Trophoblast cell (in vitro differentiated cells and primary cell): ENCODE data around the gene ARFGEF3.

Source experiments
- DNase-seq, 2 donors: peaks; one replicate each; pipeline ENCODE4 v3.0.0-alpha.2; 2016
- H2AFZ ChIP-seq: 2 replicates; pipeline ENCODE4 v1.6.1; 2013; ENCODE audit warnings: low read length, moderate library complexity, mild to moderate bottlenecking; ENCODE audit not compliant: insufficient read depth, poor library complexity
- H2AK5ac ChIP-seq: 2 replicates; pipeline ENCODE4 v1.6.1; 2013; ENCODE audit warnings: mild to moderate bottlenecking, low read length
- H2BK120ac ChIP-seq: 2 replicates; pipeline ENCODE4 v1.6.1; 2013; ENCODE audit warnings: low read length, mild to moderate bottlenecking, moderate library complexity; ENCODE audit not compliant: insufficient read depth, poor library complexity
- H2BK12ac ChIP-seq: 2 replicates; pipeline ENCODE4 v1.6.1; 2013; ENCODE audit warnings: mild to moderate bottlenecking, low read length, moderate library complexity
- H2BK5ac ChIP-seq: 2 replicates; pipeline ENCODE4 v1.6.1; 2013; ENCODE audit warnings: low read length, low read depth, moderate library complexity, mild to moderate bottlenecking; ENCODE audit not compliant: poor library complexity
- H3K14ac ChIP-seq: 2 replicates; pipeline ENCODE4 v1.6.1; 2013; ENCODE audit warnings: mild to moderate bottlenecking, low read length
- H3K18ac ChIP-seq: 2 replicates; pipeline ENCODE4 v1.6.1; 2013; ENCODE audit warnings: mild to moderate bottlenecking, low read length
- H3K23ac ChIP-seq: 2 replicates; pipeline ENCODE4 v1.6.1; 2013; ENCODE audit warnings: low read length
- H3K27ac ChIP-seq: 2 replicates; pipeline ENCODE4 v1.5.1; 2013; ENCODE audit warnings: low read depth, mild to moderate bottlenecking, inconsistent platforms, low read length, moderate library complexity
- H3K27me3 ChIP-seq: 2 replicates; pipeline ENCODE4 v1.6.1; 2013; ENCODE audit warnings: inconsistent platforms, mild to moderate bottlenecking, low read length, moderate library complexity; ENCODE audit not compliant: insufficient read depth
- H3K36me3 ChIP-seq, 2 experiments: 1 replicate in 1 of 2; 2 replicates in 1 of 2; pipeline ENCODE4 v1.6.1; 2013; ENCODE audit warnings: low read length in 2 of 2, mild to moderate bottlenecking in 2 of 2, moderate library complexity in 1 of 2; ENCODE audit not compliant: insufficient read depth in 2 of 2, control insufficient read depth in 1 of 2
- H3K4ac ChIP-seq: 2 replicates; pipeline ENCODE4 v1.6.1; 2013; ENCODE audit warnings: low read depth, mild to moderate bottlenecking, low read length, moderate library complexity
- H3K4me1 ChIP-seq, 2 experiments: 1 replicate in 1 of 2; 2 replicates in 1 of 2; pipeline ENCODE4 v1.6.1; 2013; ENCODE audit warnings: low read length in 2 of 2, mild to moderate bottlenecking in 2 of 2, moderate library complexity in 1 of 2; ENCODE audit not compliant: insufficient read depth in 2 of 2, control insufficient read depth in 1 of 2
- H3K4me2 ChIP-seq: 2 replicates; pipeline ENCODE4 v1.6.1; 2013; ENCODE audit warnings: inconsistent platforms, mild to moderate bottlenecking, low read length, moderate library complexity
- H3K4me3 ChIP-seq: 2 replicates; pipeline ENCODE4 v1.5.1; 2013; ENCODE audit warnings: mild to moderate bottlenecking, low read depth, low read length, inconsistent platforms
- H3K79me1 ChIP-seq: one replicate; pipeline ENCODE4 v1.6.1; 2013; ENCODE audit warnings: low read length
- H3K79me2 ChIP-seq: 2 replicates; pipeline ENCODE4 v1.6.1; 2013; ENCODE audit warnings: low read length, mild to moderate bottlenecking; ENCODE audit not compliant: control insufficient read depth, insufficient read depth, poor library complexity
- H3K9ac ChIP-seq: 2 replicates; pipeline ENCODE4 v1.6.1; 2013; ENCODE audit warnings: mild to moderate bottlenecking, low read length
- H3K9me3 ChIP-seq: 2 replicates; pipeline ENCODE4 v1.6.1; 2013; ENCODE audit warnings: low read depth, mild to moderate bottlenecking, control low read depth, inconsistent platforms, low read length; ENCODE audit not compliant: insufficient read depth
- H4K12ac ChIP-seq: 2 replicates; pipeline ENCODE4 v1.6.1; 2013; ENCODE audit warnings: low read depth, mild to moderate bottlenecking, low read length, moderate library complexity
- H4K8ac ChIP-seq: 2 replicates; pipeline ENCODE4 v1.6.1; 2013; ENCODE audit warnings: low read depth, mild to moderate bottlenecking, low read length, moderate library complexity
- H4K91ac ChIP-seq: one replicate; pipeline ENCODE4 v1.6.1; 2013; ENCODE audit warnings: low read depth, mild to moderate bottlenecking, low read length, moderate library complexity
- WGBS: extraction: QIAGEN DNeasy Blood & Tissue Kit; methylation state at CpG from one replicate; pipeline ENCODE4 v1.1.7; 2013; ENCODE audit warnings: missing lambda C conversion rate; ENCODE audit not compliant: insufficient read length, insufficient coverage; ENCODE audit errors: extremely low coverage; 5-methylcytosine and 5-hydroxymethylcytosine counted together

Gene ARFGEF3

DNA sequence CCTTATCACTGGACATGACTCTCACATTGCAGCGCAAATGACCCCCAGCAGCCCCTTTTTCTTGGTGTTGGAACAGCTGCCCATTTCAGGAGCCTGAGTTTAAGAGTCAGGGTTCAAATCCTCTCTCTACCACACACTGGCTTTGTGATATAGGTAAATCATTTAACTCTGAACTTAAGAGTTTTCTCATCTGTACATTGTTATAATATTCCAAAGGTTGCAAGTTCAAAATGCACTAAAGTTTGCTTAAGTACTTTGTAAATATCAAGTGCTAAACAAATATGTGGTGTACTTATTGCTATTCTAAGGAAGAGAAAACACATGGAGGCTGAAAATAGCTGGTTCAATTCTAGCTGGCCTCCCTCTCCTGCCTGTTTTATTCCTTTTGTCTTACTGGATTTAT, 95.9 kb downstream of the ARFGEF3 start:
- DNase-seq: no peak
- no peak overlapping the region for H3K14ac ChIP-seq
- H3K27me3 ChIP-seq: no peaks in the 10 kb centered on the region
- H3K4me1 ChIP-seq: no peaks in the 10 kb centered on the region
- H3K79me2 ChIP-seq: no peaks in the 10 kb centered on the region
- peaks cover 1% of the 10 kb centered on the region for H3K9me3 ChIP-seq
- no peak overlapping the region for H3K27ac ChIP-seq
- H2BK5ac ChIP-seq: no peak overlapping the region
- H3K36me3 ChIP-seq: no peaks in the 10 kb centered on the region
- H3K4me3 ChIP-seq: no peak overlapping the region
- no peak overlapping the region for H2AK5ac ChIP-seq
- no peak overlapping the region for H2BK12ac ChIP-seq
- H4K91ac ChIP-seq: no peak overlapping the region
- H4K12ac ChIP-seq: no peak overlapping the region
- H3K4ac ChIP-seq: no peak overlapping the region
- H3K79me1 ChIP-seq: no peaks in the 10 kb centered on the region
- no peak overlapping the region for H3K23ac ChIP-seq
- WGBS: no CpG with 5 or more reads among the region's 1 CpG
- H4K8ac ChIP-seq: no peak overlapping the region
- H2BK120ac ChIP-seq: no peak overlapping the region
- no peak overlapping the region for H3K18ac ChIP-seq
- H3K4me2 ChIP-seq: no peak overlapping the region
- H3K9ac ChIP-seq: no peak overlapping the region
- no peak overlapping the region for H2AFZ ChIP-seq

GRCh38 chr6:138258197-138258596, 96.5 kb downstream of the ARFGEF3 start:
- Histone ChIP-seq H3K4me1 (no peaks in the 10 kb centered on the region), H3K18ac (no peak overlapping the region), H4K91ac (no peak overlapping the region), H2BK5ac (no peak overlapping the region), H3K14ac (no peak overlapping the region), H3K79me2 (no peaks in the 10 kb centered on the region), H4K8ac (no peak overlapping the region), H3K4ac (no peak overlapping the region), H3K23ac (no peak overlapping the region), H2AFZ (no peak overlapping the region), H2BK120ac (no peak overlapping the region), H3K27ac (no peak overlapping the region), H3K9me3 (peaks cover 1% of the 10 kb centered on the region), H3K4me2 (no peak overlapping the region), H3K4me3 (no peak overlapping the region), H3K36me3 (no peaks in the 10 kb centered on the region), H2BK12ac (no peak overlapping the region), H2AK5ac (no peak overlapping the region), H4K12ac (no peak overlapping the region), H3K9ac (no peak overlapping the region), H3K27me3 (no peaks in the 10 kb centered on the region), H3K79me1 (no peaks in the 10 kb centered on the region)
- no peak for DNase-seq
- no CpG with 5 or more reads among the region's 6 CpGs for WGBS

DNA sequence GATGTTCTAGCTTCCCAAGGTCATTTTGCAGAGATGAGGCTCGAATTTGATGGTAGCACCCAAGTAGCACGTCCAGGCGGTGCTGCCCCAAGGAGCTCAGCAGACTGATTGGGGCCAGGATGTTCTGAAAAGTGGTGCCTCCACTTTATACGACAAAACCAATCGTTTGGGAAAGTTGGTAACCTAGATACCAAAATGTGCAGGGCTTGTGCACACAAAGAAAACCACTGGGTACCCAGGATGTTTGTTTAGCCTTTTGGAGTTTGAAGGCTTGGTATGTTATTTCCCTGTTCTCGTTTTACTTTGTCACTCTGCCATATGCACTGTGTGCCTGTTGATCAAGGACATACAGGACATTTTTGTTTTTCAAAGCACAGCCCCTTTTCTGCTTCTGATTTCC, 97.3 kb downstream of the ARFGEF3 start:
- H3K27me3 ChIP-seq: no peaks in the 10 kb centered on the region
- no peak overlapping the region for H3K14ac ChIP-seq
- H2BK120ac ChIP-seq: no peak overlapping the region
- H3K79me2 ChIP-seq: no peaks in the 10 kb centered on the region
- no peak overlapping the region for H3K9ac ChIP-seq
- H3K36me3 ChIP-seq: no peaks in the 10 kb centered on the region
- H4K8ac ChIP-seq: no peak overlapping the region
- no peaks in the 10 kb centered on the region for H3K79me1 ChIP-seq
- H3K4me3 ChIP-seq: no peak overlapping the region
- no peak overlapping the region for H3K4me2 ChIP-seq
- no peaks in the 10 kb centered on the region for H3K4me1 ChIP-seq
- H3K18ac ChIP-seq: no peak overlapping the region
- no peak for DNase-seq
- no peak overlapping the region for H3K23ac ChIP-seq
- H3K9me3 ChIP-seq: peaks cover 1% of the 10 kb centered on the region
- no peak overlapping the region for H4K91ac ChIP-seq
- H3K4ac ChIP-seq: no peak overlapping the region
- H2AFZ ChIP-seq: no peak overlapping the region
- H4K12ac ChIP-seq: no peak overlapping the region
- no peak overlapping the region for H2BK5ac ChIP-seq
- H3K27ac ChIP-seq: no peak overlapping the region
- no peak overlapping the region for H2BK12ac ChIP-seq
- WGBS: no CpG with 5 or more reads among the region's 6 CpGs
- no peak overlapping the region for H2AK5ac ChIP-seq

DNA sequence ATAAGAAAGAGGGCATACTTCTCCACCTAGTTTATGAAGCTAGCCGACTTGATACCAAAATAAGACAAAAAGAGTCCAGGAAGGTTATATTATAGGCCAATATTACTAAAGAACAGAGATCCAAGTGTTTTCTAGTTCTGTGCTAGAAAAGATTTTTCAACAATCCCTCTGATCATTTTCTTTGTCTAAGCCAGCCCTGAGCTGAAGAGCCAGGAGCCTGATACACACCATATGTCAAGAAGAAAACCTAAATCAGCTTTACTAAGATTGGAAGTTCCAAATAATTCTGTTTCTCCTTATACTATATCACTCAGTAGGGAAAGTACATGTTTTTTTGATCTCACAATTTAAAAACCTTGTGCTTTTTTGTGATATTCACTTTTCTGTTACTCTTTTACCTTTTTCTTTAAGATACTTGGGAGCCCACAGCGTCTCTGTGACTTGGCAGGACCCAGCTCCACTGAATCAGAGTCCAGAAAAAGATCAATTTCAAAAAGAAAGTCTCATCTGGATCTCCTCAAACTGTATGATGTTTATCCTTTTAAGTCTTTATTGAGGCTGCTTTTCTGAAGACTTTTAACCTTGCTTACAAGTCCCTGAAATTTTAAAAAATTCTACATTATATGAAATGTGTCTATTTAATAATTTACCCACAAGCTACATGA, 99.5 kb downstream of the ARFGEF3 start:
- Histone ChIP-seq H2BK5ac (no peak overlapping the region), H2AFZ (no peak overlapping the region), H3K4ac (no peak overlapping the region), H2BK120ac (no peak overlapping the region), H3K79me1 (no peaks in the 10 kb centered on the region), H3K4me1 (no peaks in the 10 kb centered on the region), H3K18ac (no peak overlapping the region), H3K4me2 (no peak overlapping the region), H3K9ac (no peak overlapping the region), H3K27me3 (no peaks in the 10 kb centered on the region), H2AK5ac (no peak overlapping the region), H3K23ac (no peak overlapping the region), H4K12ac (no peak overlapping the region), H4K91ac (no peak overlapping the region), H3K27ac (no peak overlapping the region), H3K4me3 (no peak overlapping the region), H3K36me3 (no peaks in the 10 kb centered on the region), H3K79me2 (no peaks in the 10 kb centered on the region), H2BK12ac (no peak overlapping the region), H3K14ac (no peak overlapping the region), H4K8ac (no peak overlapping the region), H3K9me3 (peaks cover 1% of the 10 kb centered on the region)
- WGBS: no CpG with 5 or more reads among the region's 2 CpGs
- no peak for DNase-seq
